Stimulated activated CD4-positive, alpha-beta T cell treated with anti-CD3 and anti-CD28 coated beads, Interleukin-1b, Interleukin-23, amount 100 ng/mL, for 48 hours (primary cell): ENCODE measurements around the gene ZNF679.
"Not testable (repeated sequence)": the region's sequence is repeated elsewhere in the genome, so short reads cannot be mapped to it uniquely, and the experiment has no call there.

Source experiments
- DNase-seq: peaks from one replicate; pipeline ENCODE4 v3.0.0-alpha.2; 2020

The ZNF679 gene

DNA sequence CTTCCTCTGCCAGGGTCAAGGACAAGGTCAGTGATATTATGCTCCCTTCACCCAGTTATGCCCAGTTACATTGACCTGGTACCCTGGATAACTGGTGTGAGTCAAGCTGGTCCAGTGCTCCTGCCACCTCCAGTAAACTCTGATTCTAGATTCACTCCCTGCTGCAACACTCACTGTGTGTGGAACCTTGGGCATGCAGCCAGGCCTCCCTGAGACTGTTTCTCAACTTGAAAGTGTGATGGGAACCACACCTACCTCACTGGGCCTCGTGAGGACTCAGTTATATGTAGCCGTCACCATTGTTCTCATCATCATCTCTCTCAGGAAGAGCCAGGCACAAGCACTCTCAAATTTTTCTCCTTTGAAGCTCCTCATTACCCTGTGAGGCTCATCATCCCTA, 84.6 kb downstream of the ZNF679 start:
- peak; percentile 33 for DNase-seq

DNA sequence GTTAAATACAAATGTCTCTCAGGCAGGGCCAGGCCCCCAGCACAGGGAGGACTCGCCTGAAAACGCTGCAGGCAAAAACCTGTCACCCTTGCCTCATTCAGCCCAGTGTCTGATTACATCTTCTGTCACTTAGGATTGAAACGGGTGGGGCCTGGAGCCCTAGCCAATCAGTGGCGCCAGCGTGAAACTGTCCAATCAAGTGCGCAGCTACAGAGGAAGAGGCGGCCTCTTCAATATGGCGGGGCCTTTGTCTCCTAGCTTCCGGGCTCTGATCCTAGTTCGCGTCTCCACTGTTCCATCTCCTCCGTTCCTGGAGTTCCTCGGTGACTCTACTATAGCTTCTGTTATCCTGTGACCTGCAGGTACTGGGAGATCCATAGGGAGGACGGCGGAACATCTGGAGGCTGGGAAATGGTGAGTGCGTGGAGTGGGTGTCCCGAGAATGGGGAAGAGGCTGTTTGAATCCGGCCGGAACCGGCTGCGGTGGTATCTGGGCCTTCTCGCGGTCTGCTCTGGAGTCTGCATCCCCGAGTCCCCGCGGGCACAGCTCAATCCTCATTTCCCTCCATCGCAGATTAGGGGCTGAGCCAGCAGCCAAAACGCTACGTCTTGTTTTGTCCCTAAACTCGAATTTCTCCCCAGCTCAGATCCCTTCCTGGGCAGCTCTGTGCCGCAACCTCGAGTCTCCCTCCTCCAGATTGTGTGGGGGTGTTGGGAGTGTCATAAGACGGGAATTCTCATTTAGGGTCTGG, 85.6 kb downstream of the ZNF679 start, which contains the start of gene ZNF736:
TSS of gene ZNF736 (plus strand) at position 222 of the 752 bp plus-strand sequence. CDS start at position 412, 190 bp downstream.
- peak; percentile 91 for DNase-seq

DNA sequence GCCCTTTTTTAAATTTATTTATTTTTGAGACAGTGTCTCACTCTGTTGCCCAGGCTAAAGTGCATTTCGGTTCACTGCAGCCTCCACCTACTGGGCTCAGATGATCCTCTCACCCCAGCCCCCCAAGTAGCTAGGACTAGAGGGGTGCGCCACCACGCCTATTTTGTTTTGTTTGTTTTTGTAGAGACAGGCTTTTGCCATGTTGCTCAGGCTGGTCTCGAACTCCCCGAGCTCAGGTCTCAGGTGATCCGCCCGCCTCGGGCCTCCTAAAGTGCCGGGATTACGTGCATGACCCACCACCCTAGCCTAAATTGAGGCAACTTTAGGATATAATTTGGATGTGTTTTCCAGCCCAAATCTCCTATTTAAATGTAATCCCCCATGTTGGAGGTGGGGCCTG, 86.3 kb downstream of the ZNF679 start:
- no peak for DNase-seq

DNA sequence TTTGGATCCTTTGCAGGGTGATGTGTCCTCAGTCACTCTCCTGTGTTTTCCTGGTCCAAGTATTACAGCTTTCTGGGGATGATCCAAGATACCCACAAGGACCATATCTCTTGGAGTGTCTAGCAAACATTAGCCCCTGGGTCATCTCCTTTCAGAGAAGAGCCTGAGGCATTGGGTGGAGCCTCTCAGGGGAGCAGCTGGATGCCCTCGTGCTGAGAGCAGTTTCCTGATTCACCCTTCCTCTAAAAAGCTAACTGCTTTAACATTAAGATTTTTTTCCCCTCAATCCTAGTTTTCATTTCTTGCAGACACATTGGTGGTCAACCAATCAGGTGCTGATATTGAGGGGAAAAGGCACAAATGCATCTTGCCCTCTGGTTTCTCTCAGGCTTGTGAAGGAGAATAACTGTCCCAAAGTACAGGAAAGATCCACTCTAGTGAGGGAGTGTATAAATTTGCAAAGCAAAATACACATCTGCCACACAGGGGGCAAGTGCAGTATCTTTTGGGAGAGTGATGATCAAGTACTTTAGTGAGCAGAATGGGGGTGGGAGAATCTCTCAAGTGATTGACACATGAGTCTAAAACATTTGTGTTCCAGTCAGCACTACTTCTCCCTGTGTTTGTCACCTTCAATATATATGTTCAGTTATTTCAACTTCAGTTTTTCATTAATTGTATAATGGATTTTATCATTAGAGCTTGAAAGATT, 87.9 kb downstream of the ZNF679 start:
- not testable (repeated sequence) for DNase-seq
